Measurements from ENCODE around the gene CYTIP. TPM values are rescaled to one million over a fixed set of nuclear protein-coding genes. Genes with fewer than 3 reads are reported as not detected.

The CYTIP gene
- total RNA-seq, 1 experiment from 2014 or later = 0.57 TPM

Other genes with a start within 250 kb of the CYTIP start
- 0.08 TPM for gene GALNT5, start 186.4 kb downstream of the CYTIP start, total RNA-seq (2021; ENCODE audit: unreplicated experiment)
- not detected for gene ERMN, start 118.3 kb downstream of the CYTIP start, total RNA-seq (2021; ENCODE audit: unreplicated experiment)
- not detected for gene ACVR1C, start 184.8 kb upstream of the CYTIP start, total RNA-seq (2021; ENCODE audit: unreplicated experiment)

Measured in Panc1 (cell line).